CD4-positive, alpha-beta T cell treated with Interleukin-15 for 1 hour (primary cell): ENCODE results near the gene VWA2.
A peak's percentile ranks its signal among the peaks of the same experiment; 100 is the strongest.

ENCODE experiments used
- DNase-seq: peaks from one replicate; pipeline ENCODE4 v3.0.0-alpha.2; 2020

Gene VWA2

GRCh38 chr10:114301177-114301576, 62.1 kb downstream of the VWA2 start:
- no peak for DNase-seq

GRCh38 chr10:114301951-114302710, 63.1 kb downstream of the VWA2 start:
- no peak for DNase-seq

GRCh38 chr10:114303556-114303955, 64.5 kb downstream of the VWA2 start:
- DNase-seq: no peak

GRCh38 chr10:114304017-114304570, 65.0 kb downstream of the VWA2 start:
- peak; percentile 66 for DNase-seq

- DNase-seq: peak; percentile 70
Measured at GRCh38 chr10:114304571-114305421, 65.7 kb downstream of the VWA2 start.

- DNase-seq: no peak
Measured at GRCh38 chr10:114305521-114305925, 66.5 kb downstream of the VWA2 start.

- no peak for DNase-seq
Measured at GRCh38 chr10:114306116-114306973, 67.3 kb downstream of the VWA2 start.

- DNase-seq: no peak
Measured at GRCh38 chr10:114307731-114308130, 68.7 kb downstream of the VWA2 start.

GRCh38 chr10:114308531-114309363, 69.7 kb downstream of the VWA2 start:
- no peak for DNase-seq

GRCh38 chr10:114309364-114309651, 70.3 kb downstream of the VWA2 start:
- DNase-seq: no peak

- DNase-seq: no peak
Measured at GRCh38 chr10:114310346-114310745, 71.3 kb downstream of the VWA2 start.

- DNase-seq: no peak
Measured at GRCh38 chr10:114311023-114311422, 72.0 kb downstream of the VWA2 start.

GRCh38 chr10:114311496-114312209, 72.6 kb downstream of the VWA2 start:
- no peak for DNase-seq

- DNase-seq: no peak
Measured at GRCh38 chr10:114313139-114313538, 74.1 kb downstream of the VWA2 start.

- no peak for DNase-seq
Measured at GRCh38 chr10:114313866-114314265, 74.8 kb downstream of the VWA2 start.

GRCh38 chr10:114315566-114316420, 76.7 kb downstream of the VWA2 start:
- DNase-seq: no peak

- DNase-seq: no peak
Measured at GRCh38 chr10:114316744-114317143, 77.7 kb downstream of the VWA2 start.

- DNase-seq: no peak
Measured at GRCh38 chr10:114319406-114320248, 80.6 kb downstream of the VWA2 start.
